Transverse colon (tissue), 4 donors: ENCODE measurements around the gene RAD52. TPM values are rescaled to one million over a fixed set of nuclear protein-coding genes. Genes with fewer than 3 reads are reported as not detected.

Experiments
- DNase-seq: peaks from one replicate; pipeline ENCODE4 v3.0.0-alpha.2; 2019
- H3K27ac ChIP-seq, 4 donors: fragments of 200-600 bp; sonication (generic); 2 replicates each; pipeline ENCODE4 v1.5.1; 2016 to 2018; ENCODE audit warnings: inconsistent platforms in 4 of 4
- H3K27me3 ChIP-seq: fragments of 200-600 bp; sonication (generic); 2 replicates; pipeline ENCODE4 v1.5.1; 2017; ENCODE audit warnings: inconsistent platforms
- H3K36me3 ChIP-seq, 4 donors: fragments of 200-600 bp; sonication (generic); 2 replicates each; pipeline ENCODE4 v1.5.1; 2017 to 2019; ENCODE audit warnings: inconsistent platforms in 4 of 4
- H3K4me1 ChIP-seq, 4 donors: fragments of 200-600 bp; sonication (generic); 2 replicates each; pipeline ENCODE4 v1.5.1; 2017 to 2020; ENCODE audit warnings: inconsistent platforms in 4 of 4
- H3K4me3 ChIP-seq, 4 donors: fragments of 200-600 bp; sonication (generic); 1 replicate in 1 of 4; 2 replicates in 3 of 4; pipeline versions ENCODE4 v1.5.1 to v1.6.1; 2017 to 2019; ENCODE audit warnings: inconsistent platforms in 4 of 4
- H3K9me3 ChIP-seq, 2 donors: fragments of 200-600 bp; sonication (generic); 2 replicates each; pipeline ENCODE4 v1.5.1; 2017 to 2019; ENCODE audit warnings: inconsistent platforms in 2 of 2
- CTCF ChIP-seq, 5 experiments: fragments of 200-600 bp in 3 of 5; fragments of 450-650 bp in 2 of 5; sonication (generic) in 3 of 5; IDR thresholded peaks; 1 replicate in 2 of 5; 2 replicates in 3 of 5; pipeline ENCODE4 v1.5.1; 2016 to 2017; ENCODE audit warnings: antibody characterized with exemption in 5 of 5, inconsistent platforms in 3 of 5, mild to moderate bottlenecking in 2 of 5, moderate library complexity in 1 of 5
- EP300 ChIP-seq: sonication (generic); formaldehyde crosslinking; IDR thresholded peaks from one replicate; pipeline ENCODE4 v1.6.1; 2017; ENCODE audit warnings: antibody characterized with exemption, low read depth
- POLR2A ChIP-seq: fragments of 450-650 bp; IDR thresholded peaks from one replicate; pipeline ENCODE4 v1.6.1; 2016; ENCODE audit warnings: antibody characterized with exemption, mild to moderate bottlenecking, moderate library complexity
- POLR2AphosphoS5 ChIP-seq, 3 donors: sonication (generic); formaldehyde crosslinking; IDR thresholded peaks; one replicate each; pipeline ENCODE4 v1.6.1; 2016; ENCODE audit warnings: antibody characterized with exemption in 3 of 3
- WGBS, 2 donors: methylation state at CpG; one replicate each; pipeline ENCODE4 v1.1.5; 2018; ENCODE audit warnings: low coverage in 1 of 2; 5-methylcytosine and 5-hydroxymethylcytosine counted together
- in situ Hi-C, 4 donors: fragments of 200-750 bp; cut with MboI; loops; one replicate each; pipeline versions ENCODE4 v1.15.0 to v1.15.1; 2017; ENCODE audit warnings: low sequenced_read_pairs in 3 of 4, low pct_ligation_motif_present in 1 of 4, low pct_unique_long_range_greater_than_20kb in 1 of 4
- intact Hi-C: fragments of 100-400 bp; cut with DNase I; formaldehyde crosslinking; loops from one replicate; pipeline ENCODE4 v1.15.1; 2023; ENCODE audit warnings: low total_unique reads
- total RNA-seq, 4 donors: library from RNA; depleted of rRNA; stranded (reverse); fragments of >200 nt; gene quantifications; one replicate each; pipeline ENCODE4 v1.1.0, GENCODE V29; 2016

Gene RAD52
- total RNA-seq = 10 to 100 TPM; 12.7 to 84.2 (median 31.4) TPM

- Histone ChIP-seq H3K36me3 (no peaks in the 10 kb centered on the region), H3K4me3 (peak within 1 kb of the TSS; percentile 35 to 74 (median 62)), H3K27me3 (no peaks in the 10 kb centered on the region), H3K9me3 (no peaks in the 10 kb centered on the region), H3K27ac (peak within 1 kb of the TSS; percentile 89 to 97 (median 94)), H3K4me1 (peaks cover 6 to 26% (median 10%) of the 10 kb centered on the region in 4 donors)
- TF ChIP-seq CTCF (IDR thresholded peaks at IDR 0.05) (peak; percentile 95 to 99 (median 98)), POLR2AphosphoS5 (IDR thresholded peaks at IDR 0.05) (peak; percentile 88 to 97 (median 88)), POLR2A (peak; percentile 89), EP300 (no peak)
- WGBS, 2 donors = 7% methylated on average over 55 of the region's 58 CpGs; no CpG with 5 or more reads in 1 of the 2 donors
- DNase-seq = peak; percentile 98
- in situ Hi-C loops (loop anchor here in 3 of 4 donors (10.0 to 25.0 kb wide), 3 partner anchors 375 to 387 kb away; no protein-coding TSS in a partner anchor), intact Hi-C loops (loop anchor here (2.0 kb wide), 1 partner anchor 379 kb away; no protein-coding TSS in a partner anchor)
Observed at GRCh38 chr12:949453-950191, at the start of gene RAD52. Gene RAD52 (minus strand): TSS chr12:949694. CDS start chr12:933058, 16,636 bp downstream.

GRCh38 chr12:998020-998874 lies 48.8 kb upstream of the RAD52 start:
- Histone ChIP-seq H3K4me3 (no peak overlapping the region), H3K4me1 (peaks cover 0 to 17% (median 5%) of the 10 kb centered on the region in 4 donors), H3K27me3 (no peaks in the 10 kb centered on the region), H3K36me3 (no peaks in the 10 kb centered on the region), H3K9me3 (no peaks in the 10 kb centered on the region), H3K27ac (peak overlapping the region in 1 of 4 donors; percentile 44)
- intact Hi-C loops (no loop called here), in situ Hi-C loops (no loop called here)
- WGBS, 2 donors = 86 to 89% methylated on average over 6 of the region's 6 CpGs
- no peak for DNase-seq
- TF ChIP-seq EP300 (no peak), CTCF (IDR thresholded peaks at IDR 0.05) (no peak), POLR2A (no peak), POLR2AphosphoS5 (IDR thresholded peaks at IDR 0.05) (no peak)

GRCh38 chr12:997505-997904 lies 48.0 kb upstream of the RAD52 start:
- Histone ChIP-seq H3K9me3 (no peaks in the 10 kb centered on the region), H3K4me1 (peaks cover 3 to 24% (median 9%) of the 10 kb centered on the region in 4 donors), H3K4me3 (no peak overlapping the region), H3K36me3 (no peaks in the 10 kb centered on the region), H3K27me3 (no peaks in the 10 kb centered on the region), H3K27ac (peak overlapping the region in 1 of 4 donors; percentile 44)
- in situ Hi-C loops (no loop called here), intact Hi-C loops (no loop called here)
- TF ChIP-seq POLR2A (no peak), EP300 (no peak), CTCF (IDR thresholded peaks at IDR 0.05) (no peak), POLR2AphosphoS5 (IDR thresholded peaks at IDR 0.05) (no peak)
- WGBS, 2 donors = 83% methylated on average over 1 of the region's 1 CpG
- DNase-seq = no peak

- H3K27ac ChIP-seq = no peak overlapping the region
- no peaks in the 10 kb centered on the region for H3K27me3 ChIP-seq
- H3K36me3 ChIP-seq = no peaks in the 10 kb centered on the region
- DNase-seq = no peak
- WGBS, 2 donors = 91 to 100% methylated on average over 4 of the region's 4 CpGs
- peaks cover 8 to 30% (median 13%) of the 10 kb centered on the region in 4 donors for H3K4me1 ChIP-seq
- in situ Hi-C loops = no loop called here
- TF ChIP-seq EP300 (no peak), CTCF (IDR thresholded peaks at IDR 0.05) (no peak)
- intact Hi-C loops = no loop called here
- no peak overlapping the region for H3K4me3 ChIP-seq
- no peaks in the 10 kb centered on the region for H3K9me3 ChIP-seq
Observed at GRCh38 chr12:996881-997280, 47.4 kb upstream of the RAD52 start.
